GM19240 (cell line): ENCODE results near the gene MS4A4E.
"Not testable (repeated sequence)": the region's sequence is repeated elsewhere in the genome, so short reads cannot be mapped to it uniquely, and the experiment has no call there.

Experiments
- DNase-seq: peaks from one replicate; pipeline ENCODE4 v3.0.0; 2011; ENCODE audit warnings: low spot score; ENCODE audit not compliant: insufficient read length

Gene MS4A4E

GRCh38 chr11:60175860-60176275 is 67.1 kb downstream of the MS4A4E start:
- DNase-seq = no peak

GRCh38 chr11:60172011-60172410 is 70.9 kb downstream of the MS4A4E start:
- DNase-seq = no peak

- DNase-seq = no peak
Measured at GRCh38 chr11:60170566-60170965, 72.4 kb downstream of the MS4A4E start.

GRCh38 chr11:60169264-60169915 is 73.5 kb downstream of the MS4A4E start:
- no peak for DNase-seq

- DNase-seq = no peak
Measured at GRCh38 chr11:60168306-60168705, 74.6 kb downstream of the MS4A4E start.

DNA sequence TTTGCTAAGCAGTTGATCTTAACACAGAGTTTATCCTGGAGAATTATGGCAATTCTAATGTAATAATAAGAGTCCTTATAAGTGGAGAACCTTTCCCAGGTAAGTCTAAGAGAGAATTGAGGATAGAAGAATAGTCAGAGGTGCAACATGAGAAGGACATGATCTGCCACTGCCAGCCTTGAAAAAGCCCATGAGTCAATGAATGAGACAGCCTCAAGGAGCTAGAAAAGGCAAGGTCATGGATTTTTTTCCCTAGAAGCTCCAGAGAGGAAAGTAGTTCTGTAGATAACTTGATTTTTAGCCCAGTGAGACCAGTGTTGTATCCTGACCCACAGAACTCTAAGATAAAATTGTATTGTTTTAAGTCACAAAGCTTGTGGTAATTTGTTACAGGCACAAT is 77.0 kb downstream of the MS4A4E start:
- DNase-seq = no peak

DNA sequence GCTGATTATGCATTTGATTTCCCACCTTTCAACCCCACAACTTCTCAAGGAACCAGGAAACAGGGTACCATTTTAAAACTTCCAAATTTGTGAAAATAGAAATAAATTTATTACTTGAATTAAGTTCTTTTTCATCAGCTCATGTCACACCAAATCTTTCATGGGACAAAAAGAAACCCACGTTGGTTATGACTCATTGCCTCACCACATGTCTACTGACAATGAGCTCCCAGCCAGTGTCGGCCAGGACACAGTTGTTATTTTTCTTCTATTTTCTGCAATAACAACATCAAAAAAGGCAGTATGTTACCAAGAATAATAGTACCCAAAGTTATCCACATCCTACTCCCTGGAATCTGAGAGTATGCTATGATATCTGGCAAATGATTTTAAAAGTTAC is 77.4 kb downstream of the MS4A4E start:
- DNase-seq = no peak

DNA sequence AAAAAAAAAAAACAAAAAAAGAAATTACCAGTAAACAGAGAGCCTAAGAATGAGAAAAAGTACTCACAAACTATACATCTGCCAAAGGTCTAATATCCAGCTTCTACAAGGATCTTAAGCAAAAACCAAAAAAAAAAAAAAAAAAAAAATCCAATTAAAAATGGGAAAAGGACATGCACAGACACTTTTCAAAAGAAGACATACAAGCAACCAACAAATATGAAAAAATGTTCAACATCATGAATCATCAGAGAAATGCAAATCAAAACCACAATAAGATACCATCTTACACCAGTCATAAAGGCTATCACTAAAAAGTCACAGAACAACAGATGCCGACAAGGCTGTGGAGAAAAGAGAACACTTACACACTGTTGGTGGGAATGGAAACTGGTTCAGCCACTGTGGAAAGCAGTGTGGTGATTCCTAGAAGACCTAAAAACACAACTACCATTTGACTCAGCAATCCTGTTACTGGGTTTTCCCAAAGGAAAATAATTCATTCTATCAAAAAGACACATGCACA is 78.3 kb downstream of the MS4A4E start:
- DNase-seq = no peak

DNA sequence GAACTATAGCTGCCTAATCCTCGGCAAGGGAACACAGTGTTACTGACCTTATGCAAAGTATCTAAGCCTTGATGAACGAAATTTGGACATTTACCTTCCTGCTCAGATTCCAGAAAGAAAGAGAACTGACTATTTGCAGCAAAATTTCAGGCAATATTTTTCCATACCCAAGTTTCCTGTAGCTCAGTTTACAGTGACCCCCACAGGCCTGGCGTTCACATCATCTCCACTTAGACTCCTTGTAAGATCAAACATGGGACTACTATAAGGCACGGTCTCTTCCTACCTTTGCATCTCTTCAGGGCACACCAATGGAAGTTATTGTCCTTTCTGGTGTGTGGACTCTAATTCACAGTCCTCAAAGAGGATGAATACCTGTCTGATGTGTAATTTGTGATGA is 81.2 kb downstream of the MS4A4E start:
- no peak for DNase-seq

DNA sequence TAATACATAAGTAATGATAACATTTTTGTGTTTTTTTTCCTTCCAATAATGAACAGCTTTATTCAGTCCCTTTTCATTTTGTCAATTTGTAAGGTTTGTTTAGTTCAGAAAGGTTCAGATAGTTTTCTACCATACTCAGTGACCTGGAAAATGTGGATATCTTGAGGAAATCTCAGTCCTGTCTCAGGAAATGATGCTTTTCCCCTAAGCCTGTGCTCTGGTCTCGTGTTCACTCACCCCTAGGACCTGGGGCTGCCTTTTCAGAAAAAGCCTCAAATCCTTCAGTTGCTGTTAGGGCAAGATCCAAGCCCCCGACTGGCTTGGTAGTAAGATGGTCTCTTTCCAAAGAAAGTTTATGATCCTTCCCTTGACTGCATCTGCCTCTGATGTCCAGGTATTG is 81.8 kb downstream of the MS4A4E start:
- DNase-seq = no peak

GRCh38 chr11:60159868-60160267 is 83.1 kb downstream of the MS4A4E start:
- DNase-seq = no peak

- no peak for DNase-seq
Measured at GRCh38 chr11:60159284-60159683, 83.7 kb downstream of the MS4A4E start.

- no peak for DNase-seq
Measured at GRCh38 chr11:60158636-60159035, 84.3 kb downstream of the MS4A4E start.

GRCh38 chr11:60155931-60156330 is 87.0 kb downstream of the MS4A4E start:
- no peak for DNase-seq

DNA sequence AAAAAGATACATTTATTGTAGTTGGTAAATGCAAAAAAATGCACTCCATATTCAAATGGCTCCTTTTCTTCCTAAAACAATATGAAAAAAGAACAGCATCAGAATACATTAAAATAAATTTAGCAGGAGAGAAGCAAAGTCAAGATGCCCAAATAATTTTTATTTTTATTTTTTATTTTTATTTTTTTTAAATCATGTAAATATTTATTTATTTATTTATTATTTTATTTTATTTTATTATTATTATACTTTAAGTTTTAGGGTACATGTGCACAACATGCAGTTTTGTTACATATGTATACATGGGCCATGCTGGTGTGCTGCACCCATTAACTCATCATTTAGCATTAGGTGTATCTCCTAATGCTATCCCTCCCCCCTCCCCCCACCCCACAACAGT is 90.2 kb downstream of the MS4A4E start:
- DNase-seq = not testable (repeated sequence)

DNA sequence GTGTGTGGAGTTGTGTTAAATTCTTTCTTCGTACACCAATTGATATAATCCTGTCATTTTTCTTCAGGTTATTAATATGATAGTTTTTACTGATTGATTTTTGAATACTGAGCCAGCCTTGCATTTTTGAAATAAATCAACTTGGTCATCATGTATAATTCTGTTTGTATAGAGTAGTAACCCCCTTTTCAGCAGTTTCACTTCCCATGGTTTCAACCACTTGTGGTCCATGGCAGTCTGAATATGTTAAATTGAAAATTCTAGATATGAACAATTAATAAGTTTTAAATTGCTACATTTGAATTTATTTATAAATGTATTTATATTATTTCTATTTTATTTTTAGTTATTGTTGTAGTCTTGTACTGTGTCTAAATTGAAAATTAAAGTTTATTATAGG is 92.7 kb downstream of the MS4A4E start:
- DNase-seq = no peak
